ENCODE measurements around the gene ATP4B. TPM values are rescaled to one million over a fixed set of nuclear protein-coding genes. Genes with fewer than 3 reads are reported as not detected.

The ATP4B gene
- total RNA-seq, 1 experiment from 2014 or later: not detected

- no peak overlapping the region for H2BK15ac ChIP-seq (ENCODE audit: low read depth, low read length)
- no peak overlapping the region for H2BK120ac ChIP-seq (ENCODE audit: low read depth, low read length, poor library complexity, severe bottlenecking)
- no peaks in the 10 kb centered on the region for H3K79me1 ChIP-seq (ENCODE audit: insufficient read depth, low read depth, low read length, poor library complexity, severe bottlenecking)
Observed at GRCh38 chr13:113665597-113666328, 7.8 kb upstream of the ATP4B start.

More at GRCh38 chr13:113665597-113666328, 7.8 kb upstream of the ATP4B start:
- no CpG with 5 or more reads among the region's 3 CpGs for WGBS (ENCODE audit: extremely low coverage, insufficient read length, low lambda C conversion rate)
- Histone ChIP-seq H3K9ac (ENCODE audit: extremely low read depth, insufficient read length, low read length) (no peak overlapping the region), H4K20me1 (ENCODE audit: control insufficient read depth, insufficient read depth, insufficient read length) (no peaks in the 10 kb centered on the region), H2AFZ (ENCODE audit: low read length) (no peak overlapping the region), H3K4me1 (ENCODE audit: insufficient read depth, low read length) (no peaks in the 10 kb centered on the region), H3K27ac (ENCODE audit: insufficient read length, low read depth, low read length) (no peak overlapping the region), H3K4me2 (ENCODE audit: insufficient read depth, insufficient read length, low read length) (no peak overlapping the region), H3K4ac (ENCODE audit: low read depth, low read length) (no peak overlapping the region; the same call in 1 of the 2 replicates), H2BK5ac (ENCODE audit: insufficient read length, low read length) (no peak overlapping the region), H3K23me2 (ENCODE audit: insufficient read length, low read depth, low read length, poor library complexity, severe bottlenecking) (no peaks in the 10 kb centered on the region), H3K23ac (ENCODE audit: insufficient read length, low read depth, low read length) (no peak overlapping the region), H4K8ac (replicated peaks; ENCODE audit: insufficient read length, low read depth, low read length) (no peak overlapping the region), H3K9me3 (ENCODE audit: control insufficient read depth, low read depth, low read length) (no peaks in the 10 kb centered on the region), H3T11ph (ENCODE audit: low read length) (no peak overlapping the region), H2BK20ac (ENCODE audit: low read depth, low read length, poor library complexity, severe bottlenecking) (no peak overlapping the region), H4K91ac (ENCODE audit: insufficient read length, low read depth, low read length) (peak overlapping the region; percentile 6), H3K18ac (ENCODE audit: insufficient read length, low read depth, low read length) (no peak overlapping the region), H2AK5ac (ENCODE audit: insufficient read length, low read length) (no peak overlapping the region), H3K27me3 (ENCODE audit: insufficient read depth, low read length) (no peaks in the 10 kb centered on the region), H3K79me2 (ENCODE audit: insufficient read depth, low read length) (no peaks in the 10 kb centered on the region), H3K56ac (ENCODE audit: insufficient read length, low read depth, low read length) (no peak overlapping the region), H4K5ac (ENCODE audit: insufficient read length, low read depth, low read length) (no peak overlapping the region), H3K14ac (ENCODE audit: insufficient read depth, low read length) (no peak overlapping the region; the same call in 1 of the 2 replicates), H2BK12ac (ENCODE audit: insufficient read length, low read depth, low read length) (no peak overlapping the region)
- H3K4me1 Mint-ChIP-seq: peaks cover 2 to 8% of the 10 kb centered on the region in 2 experiments; a peak in 2 of 4 replicates
- peak overlapping the region in 1 of 3 experiments; percentile 89; a peak in 2 of 7 replicates for H3K27ac Mint-ChIP-seq
- DNase-seq: no peak
- H3K27me3 Mint-ChIP-seq (ENCODE audit: low read depth): peaks cover 1% of the 10 kb centered on the region
- peaks cover 0 to 5% (median under 1%) of the 10 kb centered on the region in 3 experiments; a peak in 3 of 7 replicates for H3K36me3 Mint-ChIP-seq (ENCODE audit: insufficient read depth in 1 of 3, low read depth in 3 of 3)
- H3K4me3 Mint-ChIP-seq: no peak overlapping the region
- TF ChIP-seq, protein P1, sequence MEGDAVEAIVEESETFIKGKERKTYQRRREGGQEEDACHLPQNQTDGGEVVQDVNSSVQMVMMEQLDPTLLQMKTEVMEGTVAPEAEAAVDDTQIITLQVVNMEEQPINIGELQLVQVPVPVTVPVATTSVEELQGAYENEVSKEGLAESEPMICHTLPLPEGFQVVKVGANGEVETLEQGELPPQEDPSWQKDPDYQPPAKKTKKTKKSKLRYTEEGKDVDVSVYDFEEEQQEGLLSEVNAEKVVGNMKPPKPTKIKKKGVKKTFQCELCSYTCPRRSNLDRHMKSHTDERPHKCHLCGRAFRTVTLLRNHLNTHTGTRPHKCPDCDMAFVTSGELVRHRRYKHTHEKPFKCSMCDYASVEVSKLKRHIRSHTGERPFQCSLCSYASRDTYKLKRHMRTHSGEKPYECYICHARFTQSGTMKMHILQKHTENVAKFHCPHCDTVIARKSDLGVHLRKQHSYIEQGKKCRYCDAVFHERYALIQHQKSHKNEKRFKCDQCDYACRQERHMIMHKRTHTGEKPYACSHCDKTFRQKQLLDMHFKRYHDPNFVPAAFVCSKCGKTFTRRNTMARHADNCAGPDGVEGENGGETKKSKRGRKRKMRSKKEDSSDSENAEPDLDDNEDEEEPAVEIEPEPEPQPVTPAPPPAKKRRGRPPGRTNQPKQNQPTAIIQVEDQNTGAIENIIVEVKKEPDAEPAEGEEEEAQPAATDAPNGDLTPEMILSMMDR (conservative IDR thresholded peaks at IDR 0.05): no peak
- H3K9me3 Mint-ChIP-seq: peaks cover 4 to 11% of the 10 kb centered on the region in 2 experiments; a peak in 3 of 5 replicates

Measured in H9 (cell line).